Embryonic facial prominence (tissue), 1 donor: ENCODE measurements around the gene STOML1.
"Not testable (repeated sequence)": the region's sequence is repeated elsewhere in the genome, so short reads cannot be mapped to it uniquely, and the experiment has no call there.

Experiments
- DNase-seq: peaks from one replicate; pipeline ENCODE4 v3.0.0-alpha.2; 2016; ENCODE audit errors: extremely low spot score

The STOML1 gene

GRCh38 chr15:73962433-73962832, 29.7 kb downstream of the STOML1 start:
- no peak for DNase-seq

- DNase-seq: not testable (repeated sequence)
Observed at GRCh38 chr15:73960472-73961070, 31.5 kb downstream of the STOML1 start.

- no peak for DNase-seq
Observed at GRCh38 chr15:73959801-73960200, 32.3 kb downstream of the STOML1 start.

DNA sequence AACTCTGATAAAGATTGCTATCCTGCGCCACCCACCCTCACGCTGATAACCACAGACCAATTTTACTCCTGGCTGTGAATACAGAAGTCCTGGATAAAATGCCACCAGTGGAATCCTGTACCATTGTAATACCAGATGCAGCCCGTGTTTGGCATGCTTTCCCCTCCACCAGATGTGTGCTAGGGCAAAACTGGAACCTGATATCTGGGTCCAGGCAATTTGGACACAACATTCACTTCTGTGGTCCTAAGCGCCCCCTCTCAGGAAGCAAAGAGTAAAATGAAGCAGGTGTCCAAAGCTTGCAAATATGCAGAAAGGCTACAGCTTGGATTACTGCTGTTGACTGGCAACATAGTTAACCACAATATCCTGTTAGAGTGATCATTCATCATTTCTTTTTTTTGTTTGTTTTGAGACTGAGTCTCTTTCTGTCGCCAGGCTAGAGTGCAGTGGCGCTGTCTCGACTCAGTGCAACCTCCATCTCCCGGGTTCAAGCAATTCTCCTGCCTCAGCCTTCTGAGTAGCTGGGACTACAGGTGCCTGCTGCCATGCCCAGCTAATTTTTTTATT, 33.0 kb downstream of the STOML1 start:
- no peak for DNase-seq

GRCh38 chr15:73957785-73958184, 34.3 kb downstream of the STOML1 start:
- no peak for DNase-seq

DNA sequence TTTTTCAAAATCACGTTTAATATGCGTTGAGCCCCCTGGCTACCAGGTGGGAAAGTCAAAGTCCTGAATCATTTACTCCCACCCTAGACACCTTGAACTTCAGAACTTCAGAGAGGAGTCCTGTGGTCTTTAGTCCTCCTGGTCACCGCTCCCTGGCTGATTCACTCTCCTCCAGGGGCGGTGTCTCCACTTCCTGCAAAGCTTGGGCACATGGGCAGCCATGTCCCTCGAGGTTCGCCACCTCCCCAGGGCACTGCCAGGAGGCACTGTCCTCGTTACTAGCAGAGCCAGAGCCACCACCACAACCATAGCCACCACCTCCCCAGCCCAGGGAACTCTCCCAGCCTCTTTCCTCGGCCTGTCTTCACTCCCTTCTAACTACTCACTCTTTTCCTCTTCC, 34.8 kb downstream of the STOML1 start:
- DNase-seq: no peak

DNA sequence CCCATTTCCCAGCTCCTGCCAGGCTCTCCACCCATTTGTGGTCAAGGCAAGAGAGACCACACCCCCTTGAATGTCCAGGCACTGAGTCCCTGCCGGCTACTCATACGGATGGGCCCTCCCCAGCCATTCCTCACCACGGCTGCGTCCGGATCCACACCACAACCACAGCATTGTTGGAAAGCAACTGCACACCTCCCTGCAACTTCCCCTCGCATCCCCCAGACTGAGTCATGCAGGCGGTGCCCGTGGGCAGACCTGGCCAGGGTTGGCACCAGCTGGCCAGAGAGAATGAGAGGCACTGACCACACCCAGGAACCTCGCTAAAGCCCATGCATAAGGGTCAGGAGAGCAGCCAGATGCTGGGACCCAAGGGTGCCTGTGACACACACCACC, 35.4 kb downstream of the STOML1 start:
- DNase-seq: no peak

DNA sequence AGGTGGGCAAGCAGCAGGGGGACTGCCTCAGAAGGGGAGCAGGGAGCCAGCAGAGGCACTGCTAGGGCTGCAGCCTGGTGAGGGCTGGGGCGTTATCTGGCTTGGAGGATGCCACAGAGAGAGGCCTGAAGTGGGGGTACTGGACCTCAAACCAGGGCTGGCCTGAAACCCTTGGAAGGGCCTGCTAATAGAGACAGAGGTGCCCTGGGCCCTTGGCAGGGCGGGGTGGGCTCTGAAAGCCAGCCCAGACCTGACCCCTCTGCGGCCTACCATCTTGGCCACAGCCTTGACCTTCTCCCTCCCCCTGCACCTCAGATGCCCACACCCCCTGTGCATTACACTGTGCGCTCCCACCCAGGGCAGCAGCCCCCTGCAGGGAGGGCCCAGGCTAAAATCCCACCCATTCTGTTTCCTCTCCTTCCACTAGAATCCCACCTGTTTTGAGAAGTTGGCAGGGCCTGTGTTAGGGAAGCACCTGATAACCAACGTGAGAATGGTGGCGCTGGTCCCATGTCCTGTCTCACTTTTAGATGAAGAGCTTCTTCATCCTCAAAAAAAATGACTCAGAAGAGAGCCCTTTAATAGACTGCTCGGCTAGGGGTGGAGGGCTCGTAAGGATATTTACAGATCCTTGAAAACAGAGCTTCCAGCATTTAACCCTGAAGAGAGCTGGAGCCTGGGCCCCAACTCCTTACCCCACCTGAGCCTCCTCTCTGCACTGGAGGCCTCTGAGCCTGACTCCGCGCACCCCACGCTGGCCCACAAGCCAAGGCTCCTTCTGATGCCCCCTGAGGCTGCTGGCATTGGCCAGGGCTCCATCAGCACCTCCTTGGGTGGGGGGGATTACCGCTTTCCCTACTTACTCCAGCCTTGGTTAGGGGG, 36.0 kb downstream of the STOML1 start:
- no peak for DNase-seq

GRCh38 chr15:73955326-73955725, 36.8 kb downstream of the STOML1 start:
- DNase-seq: no peak

DNA sequence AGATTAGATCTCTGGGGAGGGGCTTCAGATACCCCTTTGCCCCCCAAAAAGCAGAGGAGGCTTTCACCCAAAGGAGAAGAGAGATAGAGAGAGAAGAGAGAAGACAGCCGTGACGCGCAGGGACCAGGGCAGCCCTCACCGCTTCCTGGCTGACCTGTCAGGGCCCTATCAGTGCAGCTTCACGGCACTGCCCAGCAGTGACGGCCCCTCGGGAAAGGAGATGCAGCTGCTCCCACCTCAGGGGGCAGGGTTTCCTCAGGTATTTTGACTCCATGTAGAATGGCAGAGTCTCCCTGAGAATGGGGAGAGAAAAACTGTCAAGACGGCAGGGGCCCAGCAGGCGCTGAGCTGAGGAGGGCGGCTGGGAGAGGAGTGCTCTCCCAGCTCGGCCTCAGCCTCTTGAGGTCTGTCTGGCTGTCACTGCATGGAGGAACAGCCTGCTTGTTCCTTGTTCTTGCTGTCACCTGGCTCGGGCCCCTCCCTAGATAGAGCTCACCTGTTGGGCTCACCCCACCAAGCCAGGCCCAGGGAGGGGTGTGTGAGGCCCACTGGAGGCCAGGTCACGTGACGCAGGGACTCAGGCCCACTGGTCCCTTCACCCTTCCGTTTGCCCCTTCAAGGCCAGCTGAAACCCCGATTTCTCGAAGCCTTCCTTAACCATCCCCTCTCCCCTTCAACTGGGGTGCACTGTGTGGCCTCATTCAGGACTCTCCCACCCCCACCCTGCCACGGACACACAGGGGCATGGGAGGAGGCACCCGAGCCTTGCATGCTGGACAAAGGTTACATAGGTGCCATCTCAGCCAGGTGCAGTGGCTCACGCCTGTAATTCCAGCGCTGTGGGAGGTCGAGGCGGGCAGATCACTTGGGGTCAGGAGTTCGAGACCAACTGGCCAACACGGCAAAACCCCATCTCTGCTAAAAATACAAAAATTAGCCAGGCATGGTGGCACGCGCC, 37.6 kb downstream of the STOML1 start:
- DNase-seq: no peak

DNA sequence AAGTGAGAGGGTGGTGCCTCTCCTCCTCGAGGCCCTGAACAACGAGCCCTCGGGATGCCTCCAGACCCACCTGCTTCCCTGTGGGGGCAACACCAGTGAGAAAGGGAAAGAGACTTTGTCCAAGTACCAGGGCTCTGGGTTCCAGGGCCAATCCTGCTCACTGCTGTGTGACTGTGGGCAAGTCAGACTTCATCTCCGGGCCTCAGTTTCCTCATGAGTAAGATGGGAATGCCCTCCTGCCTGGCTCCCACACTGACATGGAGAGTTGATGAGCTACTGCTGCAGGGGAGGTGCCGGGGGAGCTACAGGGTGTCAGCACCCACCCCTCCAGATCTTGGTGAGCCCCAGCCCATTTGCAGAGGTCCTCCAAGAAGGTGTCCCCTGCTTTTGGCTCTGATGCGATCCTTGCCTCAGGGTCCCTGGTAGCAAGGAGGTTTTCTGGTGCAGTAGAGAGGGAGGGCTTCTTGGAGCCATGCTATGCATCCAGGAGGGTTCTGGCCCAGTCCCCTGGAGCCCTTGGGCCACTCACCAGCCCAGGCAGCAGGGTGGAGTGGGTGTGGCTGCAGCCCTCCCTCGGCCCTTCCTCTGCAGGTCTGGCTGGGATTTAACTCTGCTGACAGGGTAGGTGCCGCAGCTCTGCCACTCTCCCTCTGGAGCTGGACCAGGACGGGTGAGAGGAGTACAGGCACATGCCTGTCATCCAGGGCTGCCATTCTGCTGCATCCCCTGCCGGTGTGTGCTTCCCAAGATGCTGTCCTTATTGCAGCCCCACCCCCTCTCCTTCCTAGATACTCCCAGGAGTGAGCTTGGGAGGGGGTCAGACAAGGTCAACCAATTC, 39.0 kb downstream of the STOML1 start:
- DNase-seq: no peak

GRCh38 chr15:73952171-73952912, 39.8 kb downstream of the STOML1 start:
- DNase-seq: no peak

DNA sequence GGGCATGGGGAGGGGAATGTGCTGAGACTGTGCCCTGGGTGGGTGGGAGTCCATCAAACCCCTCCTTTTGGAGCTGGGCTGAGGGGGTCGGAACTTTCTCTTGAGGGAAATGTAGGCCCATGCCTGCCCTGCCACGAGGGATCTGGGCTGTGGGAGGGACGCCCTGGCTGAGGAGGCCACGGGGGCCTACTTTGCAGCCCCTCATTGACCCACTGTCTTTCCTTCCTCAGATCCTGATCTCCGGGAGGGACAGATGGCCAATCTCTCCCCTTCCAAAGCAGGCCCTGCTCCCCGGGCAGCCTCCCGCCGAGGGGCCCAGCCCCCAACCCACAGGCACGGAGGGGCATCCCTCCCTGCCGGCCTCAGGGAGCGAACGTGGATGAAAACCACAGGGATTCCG, 40.5 kb downstream of the STOML1 start:
- no peak for DNase-seq

DNA sequence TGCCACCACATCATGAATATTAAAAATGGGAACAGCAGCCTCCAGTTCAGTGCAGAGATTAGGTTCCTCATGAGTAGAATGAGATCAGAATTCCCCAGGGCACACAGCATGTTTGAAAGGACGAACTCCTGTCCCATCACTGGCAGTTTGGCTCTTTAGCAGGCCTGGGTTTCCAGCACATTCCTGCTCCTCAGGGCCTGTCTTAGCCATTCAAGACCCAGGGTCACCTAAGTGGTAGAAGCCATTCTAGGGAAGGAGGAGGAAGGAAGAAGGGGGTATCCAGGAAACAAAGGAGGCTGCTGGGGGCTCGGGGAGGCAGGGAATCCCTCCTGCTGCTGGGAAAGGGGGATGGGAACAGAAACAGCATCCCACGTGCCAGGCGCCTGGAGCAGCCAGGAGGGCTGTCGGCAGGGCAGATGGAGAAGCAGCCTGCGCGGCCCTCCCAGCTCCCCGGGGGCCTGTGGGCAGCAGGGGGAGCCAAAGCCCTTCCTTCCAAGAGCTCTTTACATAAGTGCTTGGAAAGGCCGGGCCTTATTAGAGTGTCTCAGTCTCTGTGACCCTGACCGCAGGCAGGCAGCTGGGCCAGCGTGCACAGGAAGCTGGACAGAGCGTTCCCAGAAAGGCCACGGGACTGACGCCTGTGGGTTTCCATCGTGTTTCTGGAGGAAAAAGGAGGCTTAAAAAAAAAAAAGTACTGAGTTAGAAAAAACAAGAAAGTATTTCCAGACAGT, 41.1 kb downstream of the STOML1 start:
- DNase-seq: peak; percentile 63

- no peak for DNase-seq
Observed at GRCh38 chr15:73950479-73950830, 41.6 kb downstream of the STOML1 start.

GRCh38 chr15:73949496-73949895, 42.6 kb downstream of the STOML1 start:
- no peak for DNase-seq

DNA sequence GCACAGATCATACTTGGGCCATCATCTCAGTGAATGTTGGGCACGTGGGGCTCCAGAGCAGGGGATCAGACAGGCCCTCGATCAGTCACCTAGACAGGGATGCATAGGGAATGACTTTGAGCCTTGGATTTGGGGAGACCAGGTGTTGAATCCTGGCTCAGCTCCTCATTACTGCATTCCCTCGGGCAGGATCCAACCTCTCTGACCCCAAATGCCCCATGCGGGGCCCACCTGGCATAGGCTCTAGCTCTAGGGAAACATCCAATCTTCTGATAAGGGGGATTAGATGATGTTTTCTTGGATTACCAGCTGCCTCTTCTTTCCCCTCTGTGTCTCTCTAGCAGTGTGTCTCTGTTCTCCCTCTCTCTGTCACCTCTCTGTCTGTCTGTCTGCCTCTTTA, 43.1 kb downstream of the STOML1 start:
- DNase-seq: no peak

DNA sequence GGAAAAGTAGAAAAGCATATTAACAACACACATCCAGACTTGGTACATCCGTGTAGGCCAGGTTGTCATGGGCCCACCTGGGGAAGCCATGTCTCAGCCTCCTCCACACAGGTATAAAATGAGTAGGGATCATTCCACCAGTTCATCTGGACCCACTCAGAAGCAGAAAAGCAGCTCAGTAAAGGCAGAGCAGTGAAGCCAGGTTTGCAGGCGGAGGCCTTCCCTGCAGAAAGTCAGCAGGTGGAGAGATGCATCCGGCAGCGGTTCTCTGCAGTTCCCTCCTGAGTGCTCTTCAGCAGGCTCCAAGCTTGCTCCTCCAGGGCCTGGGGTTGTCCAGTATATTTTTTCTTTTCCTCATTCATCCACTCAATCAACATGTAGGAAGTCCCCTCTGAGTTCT, 43.7 kb downstream of the STOML1 start:
- DNase-seq: no peak

- DNase-seq: no peak
Observed at GRCh38 chr15:73947651-73948050, 44.4 kb downstream of the STOML1 start.
